ENCODE results near the gene ELL2. TPM values are rescaled to one million over a fixed set of nuclear protein-coding genes. Genes with fewer than 3 reads are reported as not detected.
A peak's percentile ranks its signal among the peaks of the same experiment; 100 is the strongest.

The ELL2 gene
- total and polyA plus RNA-seq, 2 of the 13 experiments (the other 11 are each of a cell fraction or from before 2014, with no cell fraction given) = 78.9 to 97.1 TPM

- TF ChIP-seq, protein P1, sequence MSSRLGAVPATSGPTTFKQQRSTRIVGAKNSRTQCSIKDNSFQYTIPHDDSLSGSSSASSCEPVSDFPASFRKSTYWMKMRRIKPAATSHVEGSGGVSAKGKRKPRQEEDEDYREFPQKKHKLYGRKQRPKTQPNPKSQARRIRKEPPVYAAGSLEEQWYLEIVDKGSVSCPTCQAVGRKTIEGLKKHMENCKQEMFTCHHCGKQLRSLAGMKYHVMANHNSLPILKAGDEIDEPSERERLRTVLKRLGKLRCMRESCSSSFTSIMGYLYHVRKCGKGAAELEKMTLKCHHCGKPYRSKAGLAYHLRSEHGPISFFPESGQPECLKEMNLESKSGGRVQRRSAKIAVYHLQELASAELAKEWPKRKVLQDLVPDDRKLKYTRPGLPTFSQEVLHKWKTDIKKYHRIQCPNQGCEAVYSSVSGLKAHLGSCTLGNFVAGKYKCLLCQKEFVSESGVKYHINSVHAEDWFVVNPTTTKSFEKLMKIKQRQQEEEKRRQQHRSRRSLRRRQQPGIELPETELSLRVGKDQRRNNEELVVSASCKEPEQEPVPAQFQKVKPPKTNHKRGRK (CRISPR knock-in tag; IDR thresholded peaks at IDR 0.05) = no peak
- TF ChIP-seq ZNF335 (CRISPR knock-in tag; IDR thresholded peaks at IDR 0.05) = no peak
- TF ChIP-seq YEATS4 (CRISPR knock-in tag; IDR thresholded peaks at IDR 0.05; ENCODE audit: borderline replicate concordance) = peak; percentile 33; the same call in 1 of the 2 replicates
- TF ChIP-seq, protein P2, sequence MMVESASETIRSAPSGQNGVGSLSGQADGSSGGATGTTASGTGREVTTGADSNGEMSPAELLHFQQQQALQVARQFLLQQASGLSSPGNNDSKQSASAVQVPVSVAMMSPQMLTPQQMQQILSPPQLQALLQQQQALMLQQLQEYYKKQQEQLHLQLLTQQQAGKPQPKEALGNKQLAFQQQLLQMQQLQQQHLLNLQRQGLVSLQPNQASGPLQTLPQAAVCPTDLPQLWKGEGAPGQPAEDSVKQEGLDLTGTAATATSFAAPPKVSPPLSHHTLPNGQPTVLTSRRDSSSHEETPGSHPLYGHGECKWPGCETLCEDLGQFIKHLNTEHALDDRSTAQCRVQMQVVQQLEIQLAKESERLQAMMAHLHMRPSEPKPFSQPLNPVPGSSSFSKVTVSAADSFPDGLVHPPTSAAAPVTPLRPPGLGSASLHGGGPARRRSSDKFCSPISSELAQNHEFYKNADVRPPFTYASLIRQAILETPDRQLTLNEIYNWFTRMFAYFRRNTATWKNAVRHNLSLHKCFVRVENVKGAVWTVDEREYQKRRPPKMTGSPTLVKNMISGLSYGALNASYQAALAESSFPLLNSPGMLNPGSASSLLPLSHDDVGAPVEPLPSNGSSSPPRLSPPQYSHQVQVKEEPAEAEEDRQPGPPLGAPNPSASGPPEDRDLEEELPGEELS (CRISPR knock-in tag; IDR thresholded peaks at IDR 0.05) = peak; percentile 37; the same call in 1 of the 2 replicates
- no peak; a peak in 2 of 4 replicates for TF ChIP-seq EP300 (IDR thresholded peaks at IDR 0.05; ENCODE audit: low read depth in 2 of 2, low read length in 2 of 2)
- peak; percentile 26; the same call in 1 of the 2 replicates for TF ChIP-seq EP300 (CRISPR knock-in tag; IDR thresholded peaks at IDR 0.05; ENCODE audit: borderline replicate concordance)
- TF ChIP-seq FOXJ3 (CRISPR knock-in tag; IDR thresholded peaks at IDR 0.05; ENCODE audit: borderline replicate concordance) = 0 out of 2 replicates have a peak, but pooled peaks have one; percentile 25
- no peak for TF ChIP-seq FOXO4 (CRISPR knock-in tag; conservative IDR thresholded peaks at IDR 0.05)
- no peak for TF ChIP-seq ZNF713 (CRISPR knock-in tag; IDR thresholded peaks at IDR 0.05)
- no peak for TF ChIP-seq NONO (IDR thresholded peaks at IDR 0.05)
- no peak for TF ChIP-seq NONO (CRISPR knock-in tag; conservative IDR thresholded peaks at IDR 0.05)
- TF ChIP-seq PPARG (CRISPR knock-in tag; conservative IDR thresholded peaks at IDR 0.05) = no peak
- no peak for TF ChIP-seq SNAPC5 (CRISPR knock-in tag; IDR thresholded peaks at IDR 0.05; ENCODE audit: borderline replicate concordance)
- TF ChIP-seq SAFB2 (CRISPR knock-in tag; IDR thresholded peaks at IDR 0.05; ENCODE audit: borderline replicate concordance, low read depth) = no peak
- TF ChIP-seq ZNF619 (CRISPR knock-in tag; IDR thresholded peaks at IDR 0.05) = no peak
- TF ChIP-seq KAT2B (IDR thresholded peaks at IDR 0.05; ENCODE audit: borderline replicate concordance, low read depth, low read length) = no peak
- no peak for TF ChIP-seq SMAD1 (CRISPR knock-in tag; IDR thresholded peaks at IDR 0.05; ENCODE audit: borderline replicate concordance, low read depth)
- TF ChIP-seq SOX13 (IDR thresholded peaks at IDR 0.05) = no peak
- TF ChIP-seq SOX13 (CRISPR knock-in tag; conservative IDR thresholded peaks at IDR 0.05 in 1 of 2, IDR thresholded peaks at IDR 0.05 in 1 of 2) = no peak; a peak in 1 of 4 replicates
- no peak for TF ChIP-seq CHD4 (IDR thresholded peaks at IDR 0.05; ENCODE audit: borderline replicate concordance, low read length)
- TF ChIP-seq CEBPG (CRISPR knock-in tag; IDR thresholded peaks at IDR 0.05) = 0 out of 2 replicates have a peak, but pooled peaks have one; percentile 11
- TF ChIP-seq CREM (IDR thresholded peaks at IDR 0.05) = no peak
- TF ChIP-seq CREM (CRISPR knock-in tag; IDR thresholded peaks at IDR 0.05) = no peak
- no peak for TF ChIP-seq FOXA3 (CRISPR knock-in tag; IDR thresholded peaks at IDR 0.05)
- TF ChIP-seq THYN1 (CRISPR knock-in tag; IDR thresholded peaks at IDR 0.05; ENCODE audit: borderline replicate concordance, low read depth) = no peak
These were observed 118.7 kb downstream of the ELL2 start (continued) for GRCh38 chr5:95842854-95843544.

Measured in HepG2 (cell line).